NCI-H510A treated with DMSO at 0.1 percent for 48 hours (cell line): ENCODE data around the gene NPHP4.

Experiments
- DNase-seq: peaks from one replicate; lab custom pipeline; 2025; lab: John Stamatoyannopoulos, UW

NPHP4 gene

DNA sequence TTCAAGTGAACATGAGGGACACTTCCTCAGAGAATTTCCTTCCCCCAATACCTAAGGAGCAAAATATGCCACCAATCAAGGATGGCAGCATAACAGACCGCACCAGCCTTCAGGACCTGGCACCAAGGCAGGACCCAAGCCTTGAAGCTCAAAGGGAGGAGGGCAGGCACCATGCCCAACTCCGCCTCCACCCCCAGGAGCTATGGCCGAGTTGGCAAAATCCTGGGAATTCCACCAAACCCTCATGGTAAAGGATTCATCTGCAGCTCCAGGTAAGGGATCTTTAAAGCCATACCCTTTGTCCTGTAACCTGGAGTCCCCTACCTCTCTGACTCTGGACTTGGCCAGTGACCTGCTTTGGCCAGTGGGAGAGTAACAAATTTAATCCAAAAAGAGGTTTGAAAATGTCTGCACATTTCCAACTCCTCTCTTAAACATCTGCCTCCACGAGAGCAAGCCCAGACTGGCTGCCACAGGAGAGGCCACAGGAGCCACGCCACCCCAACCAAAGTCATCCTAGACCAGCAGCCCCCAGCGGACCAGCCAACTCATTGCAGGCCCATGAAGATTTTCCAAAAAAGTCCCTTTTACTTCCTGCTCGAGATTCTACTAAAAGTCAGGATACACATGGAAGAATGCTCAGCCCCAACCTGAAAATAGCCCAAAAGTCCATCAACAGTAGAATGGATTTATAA is 41.9 kb downstream of the NPHP4 start:
- DNase-seq, result no peak

DNA sequence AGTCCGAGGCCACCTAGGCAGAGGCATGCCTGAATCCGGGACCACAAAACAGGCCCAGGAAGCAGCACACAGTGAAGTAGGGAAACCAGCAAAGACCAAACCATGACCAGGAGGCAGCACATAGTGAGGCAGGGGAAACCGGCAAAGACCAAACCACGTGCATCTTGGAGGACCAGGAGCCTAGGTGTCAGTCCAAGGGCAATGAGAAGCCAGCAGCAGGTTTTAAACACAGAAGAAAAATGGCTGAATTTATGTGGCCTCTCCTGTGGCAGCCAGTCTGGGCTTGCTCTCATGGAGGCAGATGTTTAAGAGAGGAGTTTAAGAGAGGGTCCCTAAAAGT is 42.5 kb downstream of the NPHP4 start:
- DNase-seq, result no peak

DNA sequence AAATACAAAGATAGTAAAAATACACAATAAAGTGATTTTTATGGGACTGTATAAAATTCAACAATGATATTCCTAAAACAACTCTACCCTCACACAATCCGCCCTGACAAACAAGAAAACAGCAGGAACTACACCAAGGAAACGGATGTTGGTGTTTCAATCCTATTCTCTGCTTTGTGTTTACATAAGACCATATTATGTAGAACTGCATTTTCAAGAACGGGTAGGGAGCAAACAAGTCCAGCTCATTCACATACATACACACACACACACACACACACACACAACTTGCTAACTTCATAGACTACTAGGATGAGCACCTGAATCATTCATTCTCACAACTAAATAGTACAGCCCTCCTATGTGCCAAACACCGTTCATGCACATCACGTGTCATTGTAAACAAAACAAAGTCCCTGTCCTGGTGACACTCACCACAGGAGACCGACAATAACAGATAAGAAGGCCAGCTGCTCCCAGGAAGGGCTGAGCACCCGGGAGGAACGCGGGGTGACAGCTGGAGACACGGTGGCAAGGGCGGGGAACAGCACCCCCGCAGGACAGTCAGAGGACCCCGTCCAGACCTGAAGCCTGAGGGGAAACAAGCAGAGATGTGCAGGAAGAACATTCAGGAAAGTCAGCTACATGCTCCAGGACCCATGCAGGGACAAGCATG is 43.0 kb downstream of the NPHP4 start:
- peak; percentile 95 for DNase-seq

DNA sequence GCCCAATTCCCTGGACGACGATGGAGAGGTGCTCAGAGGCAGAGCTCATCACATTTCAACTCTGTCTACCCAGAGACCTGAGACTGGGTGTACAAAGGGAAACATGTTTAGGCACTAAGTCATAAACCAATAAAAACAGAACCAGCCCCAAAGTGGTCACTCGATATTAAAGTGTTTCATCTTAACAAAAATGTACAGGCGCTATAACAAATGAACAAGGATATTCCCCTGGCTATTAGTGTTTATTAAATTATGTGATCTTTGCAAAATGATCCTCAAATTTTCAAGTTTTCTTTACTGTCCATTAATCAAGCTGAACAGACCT is 43.6 kb downstream of the NPHP4 start:
- DNase-seq, result no peak

DNA sequence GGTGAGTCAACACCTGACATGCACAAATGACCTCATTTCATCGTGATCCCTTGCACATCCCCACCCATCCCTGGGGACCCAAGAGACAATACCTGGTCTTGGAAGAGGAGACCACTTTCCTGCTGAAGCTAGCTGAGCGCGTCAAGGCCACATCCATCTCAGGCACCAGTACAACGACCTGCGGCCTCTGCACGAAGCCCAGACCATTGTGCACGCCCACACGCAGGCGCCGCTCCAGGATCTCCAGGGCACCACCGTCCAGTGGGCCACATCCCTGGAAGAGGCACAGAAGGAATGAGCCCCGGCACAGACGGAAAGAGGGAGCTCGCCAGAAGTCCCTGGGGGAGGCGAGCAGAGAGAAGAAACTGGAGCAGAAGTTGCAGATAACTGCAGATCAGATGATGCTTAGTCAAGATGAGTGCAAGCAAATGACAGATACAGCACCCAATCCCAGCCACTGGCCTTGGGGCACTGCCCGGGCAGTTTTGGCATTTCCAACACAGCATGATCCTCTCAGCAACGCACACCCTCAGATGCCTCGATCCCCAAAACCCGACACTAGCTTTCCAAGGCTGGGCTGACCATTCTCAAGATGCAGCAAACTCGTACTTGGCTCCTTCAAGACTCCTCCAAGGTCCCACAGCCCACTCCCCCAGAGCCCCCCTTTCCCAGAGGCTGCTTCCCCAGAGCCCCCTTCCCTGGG is 44.1 kb downstream of the NPHP4 start:
- DNase-seq, result no peak

DNA sequence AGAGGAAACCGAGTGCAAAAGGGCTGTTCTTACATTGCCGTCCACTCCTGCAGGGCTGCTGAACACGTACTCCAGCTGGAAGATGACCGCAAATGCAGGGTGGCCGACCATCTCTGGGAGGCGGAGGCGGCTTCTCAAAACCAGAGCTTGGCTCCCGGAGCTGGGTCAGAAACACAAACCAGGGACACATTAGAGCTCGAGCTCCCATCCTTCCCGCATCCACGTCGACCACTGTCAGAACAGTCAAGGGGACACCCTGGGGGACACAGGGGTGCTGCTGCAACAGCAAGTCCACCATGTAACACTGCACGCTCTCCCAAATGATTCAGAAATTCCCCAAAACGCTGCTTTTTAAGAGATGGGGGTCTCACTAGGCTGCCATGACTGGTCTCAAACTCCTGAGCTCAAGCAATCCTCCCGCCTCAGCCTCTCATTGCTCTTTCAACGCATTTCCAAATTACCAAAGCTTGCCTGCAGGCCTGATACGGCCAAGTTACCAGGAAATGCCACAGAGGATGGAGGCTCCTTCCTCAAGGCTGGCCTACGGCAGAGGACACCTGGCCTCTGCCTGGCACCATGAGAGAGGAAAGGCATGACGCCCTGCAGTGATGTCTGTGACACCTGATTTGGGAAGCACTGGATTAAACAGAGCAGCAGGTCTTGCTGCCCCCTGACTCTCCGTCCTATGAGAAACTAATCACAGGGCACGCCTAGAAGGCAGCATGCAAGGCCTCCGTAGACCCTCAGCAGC is 45.0 kb downstream of the NPHP4 start:
- DNase-seq, result no peak

DNA sequence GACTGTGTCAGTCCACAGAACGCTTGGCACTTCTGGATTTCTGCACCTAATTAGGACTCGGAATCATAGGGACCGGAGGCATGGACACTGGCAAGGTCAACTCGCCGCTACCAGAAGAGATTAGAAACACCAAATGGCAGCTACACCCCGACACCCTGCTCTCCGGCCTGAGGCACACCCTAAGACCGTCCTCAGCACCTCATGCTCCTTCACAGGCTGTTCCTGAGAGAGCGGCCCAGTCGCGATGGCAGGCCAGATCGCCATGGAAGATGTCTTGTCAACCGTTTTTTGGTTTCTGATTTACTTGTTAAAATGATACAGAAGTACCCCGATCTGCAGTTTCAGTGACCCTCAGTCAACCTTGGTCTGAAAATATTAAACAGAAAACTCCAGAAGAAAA is 46.8 kb downstream of the NPHP4 start:
- no peak for DNase-seq

DNA sequence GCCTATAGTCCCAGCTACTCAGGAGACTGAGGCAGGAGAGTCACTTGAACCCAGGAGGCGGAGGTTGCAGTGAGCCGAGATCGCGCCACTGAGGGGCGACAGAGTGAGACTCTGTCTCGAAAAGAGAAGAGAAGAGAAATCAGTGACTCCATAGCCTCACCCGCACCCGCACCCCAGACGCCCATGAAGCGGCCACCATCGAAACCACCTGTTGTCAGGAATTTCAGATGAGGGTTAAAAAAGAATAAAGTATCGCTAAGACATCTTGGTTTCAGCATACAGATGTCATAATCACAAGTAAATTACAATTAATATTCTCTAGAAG is 47.4 kb downstream of the NPHP4 start:
- no peak for DNase-seq

DNA sequence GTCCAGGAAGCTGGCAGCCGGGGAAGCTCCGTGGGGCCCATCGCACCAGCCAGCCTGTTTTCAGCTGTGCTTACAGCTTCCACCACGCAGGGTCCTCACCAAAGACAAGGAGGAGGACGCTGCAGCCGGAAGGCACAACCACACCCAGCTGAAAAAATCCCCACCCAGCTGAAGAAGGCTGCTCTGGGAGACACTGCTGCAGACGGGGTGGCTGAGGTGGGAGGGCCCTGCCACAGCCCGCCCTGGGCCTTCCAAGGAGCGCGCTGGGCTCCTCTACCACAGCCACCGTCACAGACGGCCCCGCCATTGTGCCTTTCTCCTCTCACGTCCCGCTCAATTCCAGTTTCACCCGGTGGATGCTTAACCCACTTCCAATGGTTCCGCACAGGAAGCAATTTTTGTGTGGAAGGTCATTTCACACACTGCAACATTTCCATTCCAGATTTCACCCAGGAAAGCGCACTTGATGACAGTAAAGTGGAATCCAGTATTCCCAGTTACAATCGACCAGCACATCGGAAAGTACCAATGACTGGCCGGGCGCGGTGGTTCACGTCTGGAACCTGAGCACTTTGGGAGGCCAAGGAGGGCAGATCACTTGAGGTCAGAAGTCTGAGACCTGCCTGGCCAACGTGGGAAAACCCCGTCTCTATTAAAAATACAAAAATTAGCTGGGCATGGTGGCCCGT is 47.9 kb downstream of the NPHP4 start:
- no peak for DNase-seq

DNA sequence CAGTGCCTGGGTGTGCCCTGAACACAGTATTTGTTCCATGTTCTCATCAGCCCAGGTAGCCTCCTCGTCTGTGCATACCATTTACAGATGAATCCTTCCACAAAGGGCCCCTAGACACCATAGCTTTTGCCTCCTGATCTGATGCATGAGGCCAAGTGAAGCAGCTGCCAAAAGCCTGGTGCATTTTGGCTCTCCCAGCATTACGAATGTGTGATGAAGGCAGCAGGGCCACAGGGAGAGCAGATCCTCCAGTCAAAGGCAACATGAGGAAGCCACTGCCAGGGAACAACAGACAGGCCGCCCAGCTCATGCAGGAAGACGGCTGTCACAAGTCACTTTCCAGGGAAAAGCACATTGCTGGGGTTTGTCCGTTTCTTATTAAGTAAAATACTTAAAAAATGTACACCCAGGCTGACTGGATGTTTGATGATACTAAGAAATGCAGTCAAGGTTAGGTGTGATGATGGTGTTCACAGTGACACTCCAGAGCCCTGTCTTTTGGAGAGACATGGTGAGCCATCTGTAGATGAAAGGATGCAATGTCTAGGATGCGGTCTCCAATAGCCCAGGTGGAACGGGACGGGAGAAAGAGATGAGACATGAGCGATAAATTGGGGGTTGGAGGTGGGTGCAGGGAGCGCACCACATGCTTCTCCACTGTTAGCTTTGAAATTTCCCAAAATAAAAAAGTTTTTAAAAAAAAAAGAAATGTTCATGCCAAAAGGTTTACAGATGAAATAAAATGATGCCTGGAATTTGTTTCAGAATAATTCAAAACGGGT is 48.7 kb downstream of the NPHP4 start:
- DNase-seq, result no peak

DNA sequence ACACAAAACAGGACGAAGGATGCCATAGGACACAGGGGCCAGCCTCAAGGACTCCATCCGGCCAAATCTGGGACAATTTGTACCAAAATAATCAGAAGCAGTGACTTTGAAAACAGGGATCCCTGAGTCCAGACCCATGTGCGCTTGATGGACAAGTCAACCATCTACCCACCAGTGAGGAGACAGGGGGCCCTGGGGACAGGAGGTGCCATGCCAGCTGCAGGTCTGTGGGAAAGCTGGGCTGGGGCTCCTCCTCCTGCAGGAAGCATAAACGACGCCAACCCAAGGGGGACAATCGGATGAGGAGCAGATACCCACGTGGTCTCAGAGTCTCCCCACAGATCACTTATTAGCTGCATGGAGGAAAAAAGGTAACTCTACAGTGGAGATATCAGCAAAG is 50.6 kb downstream of the NPHP4 start:
- DNase-seq, result no peak

DNA sequence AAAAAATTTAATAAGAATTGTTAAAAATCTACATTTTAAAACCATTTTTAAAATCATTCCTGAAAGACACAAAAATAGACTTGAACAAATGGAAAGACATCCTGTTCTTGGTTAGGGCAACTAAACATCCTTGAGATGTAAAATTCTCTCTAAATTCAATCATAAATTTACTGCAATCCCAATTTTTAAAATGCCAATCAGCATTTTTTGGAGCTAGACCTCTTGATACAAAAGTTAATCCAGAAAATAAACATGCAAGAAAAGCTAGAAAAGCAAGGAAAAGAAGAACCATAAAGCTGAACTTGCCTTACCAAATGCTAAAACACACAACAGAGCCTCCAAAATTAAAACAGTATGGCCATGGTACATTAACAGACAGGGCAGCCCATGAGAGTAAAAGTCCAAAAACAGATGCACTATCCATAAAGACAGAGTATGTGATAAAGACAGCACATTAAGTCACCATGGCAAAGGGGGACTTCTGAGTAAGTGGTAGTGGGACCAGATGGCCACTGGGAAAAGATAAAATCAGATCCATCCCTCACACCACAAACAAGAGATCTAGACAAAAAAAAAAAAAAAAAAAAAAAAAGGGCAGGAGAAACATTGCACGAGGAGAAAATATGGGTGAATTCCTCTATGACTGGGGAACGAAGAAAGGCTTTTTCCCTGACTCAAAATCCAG is 51.4 kb downstream of the NPHP4 start:
- no peak for DNase-seq

DNA sequence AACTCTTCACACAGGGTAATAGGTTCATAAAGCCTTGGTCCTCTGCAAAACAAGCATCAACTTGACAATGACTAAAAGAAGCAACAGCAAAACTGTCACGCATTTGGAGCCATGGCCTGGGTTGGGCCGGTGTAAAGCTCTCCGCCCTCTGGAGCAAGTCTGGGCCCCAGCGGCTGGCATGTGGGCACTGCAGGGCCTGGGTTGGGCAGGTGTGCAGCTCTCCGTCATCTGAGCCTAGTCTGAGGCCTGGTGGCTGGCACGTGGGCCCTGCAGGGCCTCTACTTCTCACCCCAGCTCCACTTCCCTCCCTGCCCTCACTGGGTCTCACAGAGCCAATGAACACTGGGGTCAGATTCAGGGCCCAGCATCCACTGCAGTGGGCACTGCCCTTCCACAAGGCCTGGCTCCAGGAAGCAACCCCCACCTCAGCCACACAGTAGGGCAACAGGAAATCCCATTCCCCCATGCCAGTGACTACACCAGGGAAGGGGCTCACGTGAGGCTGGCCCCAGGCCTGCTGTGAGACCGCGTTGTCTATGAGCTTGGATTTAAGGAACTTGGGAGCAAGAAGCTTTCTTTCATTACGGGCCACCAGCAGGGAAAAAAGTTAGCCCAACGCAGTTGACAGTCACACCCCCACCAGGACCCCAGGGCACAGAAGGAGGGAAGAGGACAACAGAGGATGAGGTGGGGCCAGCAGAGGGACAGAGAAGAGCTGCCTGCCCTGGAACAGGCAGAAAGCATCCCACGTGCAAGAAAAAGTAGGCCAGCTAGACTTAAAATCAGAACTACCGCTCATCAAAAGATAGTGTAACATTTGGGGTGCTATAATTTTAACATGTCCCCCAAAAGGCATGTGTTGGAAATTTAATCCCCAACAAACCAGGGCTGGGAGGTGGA is 52.7 kb downstream of the NPHP4 start:
- DNase-seq, result no peak

DNA sequence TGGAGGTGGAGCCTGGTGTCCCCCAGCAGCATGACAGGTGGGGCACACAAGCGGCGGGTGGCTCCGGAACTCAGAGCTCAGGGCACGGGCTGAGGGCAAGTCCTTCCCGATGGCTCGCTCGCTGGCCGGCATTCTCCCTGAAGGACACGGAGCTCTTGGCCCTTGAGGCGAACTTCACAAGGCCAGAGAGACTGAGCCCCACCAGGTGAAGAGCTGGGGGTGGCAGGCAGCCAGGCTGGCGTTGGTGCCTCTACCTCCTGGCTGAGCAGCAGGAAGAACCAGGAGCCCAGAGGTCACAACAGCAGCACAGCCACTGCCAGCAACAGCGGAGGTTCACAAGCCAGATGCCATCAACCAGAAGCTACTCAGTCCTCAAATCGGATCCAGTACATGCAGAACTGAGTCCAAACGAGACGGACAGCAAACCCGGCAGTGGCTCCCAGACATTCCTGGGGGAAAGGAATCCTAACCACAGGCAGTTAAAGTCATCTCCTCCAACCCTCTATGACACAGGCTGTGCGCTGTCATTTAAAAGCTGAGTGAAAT is 54.1 kb downstream of the NPHP4 start:
- DNase-seq, result no peak

DNA sequence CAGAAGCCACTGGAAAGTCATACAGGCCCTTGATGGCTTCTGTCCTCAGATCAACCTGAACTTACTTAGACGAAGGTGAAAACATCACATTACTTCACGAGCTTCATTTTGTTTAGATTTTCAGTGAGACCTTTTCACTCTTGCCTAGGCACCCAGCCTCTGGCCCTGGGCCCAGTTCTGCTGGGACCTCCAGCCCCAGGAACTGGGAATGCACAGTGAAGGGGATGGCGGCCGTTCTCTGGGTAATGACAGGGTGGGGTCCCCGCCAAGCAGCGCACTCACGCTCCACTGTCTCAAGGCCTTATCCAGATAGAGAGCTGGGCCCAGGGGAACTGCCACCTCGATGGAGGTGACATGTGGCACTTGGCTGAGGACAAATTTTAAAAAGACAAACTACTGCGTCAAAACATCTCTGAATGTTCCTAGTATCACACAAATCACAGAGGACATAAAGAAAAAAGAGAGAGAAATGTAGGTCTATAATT is 54.8 kb downstream of the NPHP4 start:
- no peak for DNase-seq

DNA sequence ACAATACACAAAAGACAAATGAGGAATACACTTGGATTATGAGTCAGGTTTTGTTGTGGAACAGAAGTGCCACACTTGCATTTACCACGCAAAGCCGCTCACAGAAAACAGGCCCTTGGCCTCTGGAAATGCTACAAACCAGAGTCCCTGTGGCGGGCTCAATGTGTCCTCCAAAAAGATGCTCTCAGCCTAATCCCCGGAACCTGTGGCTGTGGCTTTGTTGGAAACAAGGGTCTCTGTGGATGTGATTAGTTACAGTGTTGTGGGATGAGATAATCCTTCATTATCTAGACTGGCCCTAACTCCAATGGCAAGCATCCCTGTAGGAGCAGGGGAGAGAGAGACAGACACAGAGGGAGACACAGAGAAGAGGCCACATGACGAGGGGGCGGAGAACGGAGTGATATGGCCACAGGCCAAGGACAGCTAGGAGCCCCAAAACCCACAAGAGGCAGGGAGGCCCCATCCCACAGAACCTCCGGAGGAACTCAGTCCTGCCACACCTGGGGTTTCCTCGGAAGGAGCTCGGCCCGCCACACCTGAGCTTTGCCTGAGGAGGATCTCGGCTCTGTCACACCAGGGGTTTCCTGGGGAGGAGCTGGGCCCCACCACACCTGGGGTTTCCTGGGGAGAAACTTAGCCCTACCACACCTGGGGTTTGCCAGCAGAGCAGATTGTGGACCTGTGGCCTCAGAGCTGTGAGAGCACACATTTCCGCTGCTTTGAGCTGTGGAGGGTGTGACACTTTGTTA is 55.4 kb downstream of the NPHP4 start:
- DNase-seq, result no peak

DNA sequence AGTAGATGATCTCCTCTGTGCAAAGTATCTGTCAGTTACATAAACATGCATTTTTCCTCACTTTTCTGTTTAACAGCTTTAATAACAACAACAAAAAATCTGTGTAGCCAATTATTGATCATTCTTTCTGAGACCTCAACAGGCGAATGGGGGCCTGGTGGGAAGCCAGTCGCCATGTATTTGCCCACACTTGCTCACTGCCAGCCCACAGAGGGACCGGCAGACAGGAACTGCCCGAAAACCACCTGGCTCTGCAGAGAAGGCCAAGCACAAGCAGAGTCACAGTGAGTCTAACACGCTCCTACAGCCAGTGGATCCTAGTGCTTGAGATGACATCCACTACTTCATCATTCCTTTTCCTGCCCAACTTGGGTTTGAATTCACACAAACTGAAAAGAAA is 56.1 kb downstream of the NPHP4 start:
- no peak for DNase-seq

DNA sequence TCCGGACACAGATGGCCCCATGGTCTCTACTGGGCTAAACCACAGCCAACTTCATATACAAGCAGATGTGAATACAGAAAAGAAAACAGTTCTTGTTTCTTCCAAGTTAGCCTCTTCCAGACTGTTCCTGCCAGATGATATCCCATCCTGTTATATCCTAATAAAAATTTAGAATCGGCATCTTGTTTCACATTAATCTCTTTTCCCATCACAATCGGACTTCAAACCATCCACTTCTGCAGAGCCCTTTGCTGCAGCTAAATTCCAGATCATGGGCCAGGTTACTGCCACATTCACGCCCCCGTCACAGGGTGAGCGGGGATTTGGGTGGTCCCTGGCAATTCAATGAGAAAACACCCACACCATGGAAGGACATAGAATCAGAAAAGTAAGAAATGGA is 57.2 kb downstream of the NPHP4 start:
- no peak for DNase-seq
